Endothelial cell of umbilical vein (primary cell): ENCODE measurements around the gene WEE2. TPM values are rescaled to one million over a fixed set of nuclear protein-coding genes. Genes with fewer than 3 reads are reported as not detected.

Experiments used
- BruUV-seq: library from RNA; stranded (reverse); fragments of 400-500 nt; replicated peaks from 2 replicates; lab custom pipeline; 2021; lab: Mats Ljungman, UMichigan
- CTCF ChIA-PET: fragments of 300-600, 350-600 bp; sonication (Branson Sonifier 250); formaldehyde crosslinking; loops from one replicate; lab custom pipeline; 2021; ENCODE audit warnings: antibody characterized with exemption, inconsistent platforms; lab: Charles Lee
- POLR2A ChIA-PET: fragments of 300-600, 350-600 bp; sonication (Branson Sonifier 250); formaldehyde crosslinking; loops from one replicate; lab custom pipeline; 2021; ENCODE audit warnings: antibody characterized with exemption, inconsistent platforms; lab: Charles Lee
- DNase-seq: peaks from one replicate; pipeline ENCODE4 v3.0.0-alpha.2; 2011; ENCODE audit warnings: low read depth, low spot score
- FAIRE-seq: peaks from 2 replicates; lab custom pipeline; 2011; peaks lifted over from hg19 to GRCh38; lab: Jason Lieb, UNC
- H2AFZ ChIP-seq: 2 replicates; pipeline ENCODE4 v1.6.0; 2012; ENCODE audit warnings: low read depth, low read length, control low read depth, inconsistent platforms
- H3K27ac ChIP-seq: 2 replicates; pipeline ENCODE4 v1.5.1; 2011; ENCODE audit warnings: low read depth, mild to moderate bottlenecking, control low read depth, low read length, moderate library complexity; ENCODE audit not compliant: insufficient read depth
- H3K27me3 ChIP-seq, 2 experiments: 2 replicates each; pipeline versions ENCODE4 v1.6.0 to v1.6.1; 2011; ENCODE audit warnings: low read length in 2 of 2, mixed read lengths in 1 of 2; ENCODE audit not compliant: control insufficient read depth in 2 of 2, insufficient read depth in 2 of 2
- H3K36me3 ChIP-seq, 2 experiments: 2 replicates in 1 of 2; 3 replicates in 1 of 2; pipeline ENCODE4 v1.5.1; 2011; ENCODE audit warnings: low read length in 2 of 2, mild to moderate bottlenecking in 1 of 2, moderate library complexity in 1 of 2; ENCODE audit not compliant: control insufficient read depth in 2 of 2, insufficient read depth in 2 of 2; ENCODE audit errors: extremely low read depth in 1 of 2
- H3K4me1 ChIP-seq: 3 replicates; pipeline ENCODE4 v1.5.1; 2011; ENCODE audit warnings: mild to moderate bottlenecking, low read length; ENCODE audit not compliant: control insufficient read depth, insufficient read depth; ENCODE audit errors: extremely low read depth
- H3K4me2 ChIP-seq: 2 replicates; pipeline ENCODE4 v1.6.1; 2011; ENCODE audit warnings: low read length, control low read depth, mixed read lengths; ENCODE audit not compliant: insufficient read depth
- H3K4me3 ChIP-seq, 3 experiments: fragments of 200-600 bp in 1 of 3; sonication (generic), shearing (Covaris generic) in 1 of 3; replicated peaks in 1 of 3; 2 replicates each; pipeline ENCODE4 v1.5.1; 2011 to 2016; ENCODE audit warnings: control low read depth in 3 of 3, low read length in 3 of 3, mild to moderate bottlenecking in 2 of 3, inconsistent platforms in 1 of 3, low read depth in 1 of 3, moderate library complexity in 1 of 3; ENCODE audit not compliant: insufficient read depth in 1 of 3
- H3K79me2 ChIP-seq: 2 replicates; pipeline ENCODE4 v1.6.0; 2012; ENCODE audit warnings: low read length, inconsistent platforms; ENCODE audit not compliant: control insufficient read depth, insufficient read depth
- H3K9ac ChIP-seq: replicated peaks from 2 replicates; pipeline ENCODE3; 2011; ENCODE audit warnings: low read length, control low read depth; ENCODE audit not compliant: insufficient read depth; ENCODE audit errors: extremely low read depth
- H3K9me1 ChIP-seq: replicated peaks from 3 replicates; pipeline ENCODE4 v1.6.0; 2011; ENCODE audit warnings: mild to moderate bottlenecking, low read length; ENCODE audit not compliant: control insufficient read depth, insufficient read depth; ENCODE audit errors: extremely low read depth
- H3K9me3 ChIP-seq: replicated peaks from 2 replicates; pipeline ENCODE4 v1.5.1; 2012; ENCODE audit warnings: low read length, inconsistent platforms; ENCODE audit not compliant: control insufficient read depth, insufficient read depth
- H4K20me1 ChIP-seq: replicated peaks from 2 replicates; pipeline ENCODE3; 2011; ENCODE audit warnings: mild to moderate bottlenecking, low read length; ENCODE audit not compliant: control insufficient read depth, insufficient read depth; ENCODE audit errors: extremely low read depth
- EZH2 ChIP-seq: IDR thresholded peaks from 2 replicates; pipeline ENCODE4 v1.6.1; 2012; ENCODE audit warnings: borderline replicate concordance, low read depth, mild to moderate bottlenecking, moderate library complexity, low read length, inconsistent platforms; ENCODE audit not compliant: severe bottlenecking
- FOS ChIP-seq: IDR thresholded peaks from 2 replicates; pipeline ENCODE4 v1.6.1; 2011; ENCODE audit warnings: mild to moderate bottlenecking, low read length, moderate library complexity, borderline replicate concordance; ENCODE audit not compliant: insufficient read depth
- GATA2 ChIP-seq: IDR thresholded peaks from 2 replicates; pipeline ENCODE4 v1.7.0; 2011; ENCODE audit warnings: low read depth, mild to moderate bottlenecking, moderate library complexity, mixed read lengths, low read length; ENCODE audit not compliant: insufficient read length, insufficient read depth
- JUN ChIP-seq: IDR thresholded peaks from 2 replicates; pipeline ENCODE4 v1.6.1; 2011; ENCODE audit warnings: borderline replicate concordance, low read depth; ENCODE audit not compliant: insufficient read length, insufficient read depth
- MAX ChIP-seq: IDR thresholded peaks from 2 replicates; pipeline ENCODE4 v1.6.1; 2011; ENCODE audit not compliant: insufficient read depth, insufficient read length
- MYC ChIP-seq: IDR thresholded peaks from one replicate; pipeline ENCODE4 v1.6.1; 2011; ENCODE audit warnings: mild to moderate bottlenecking, low read depth, low read length
- POLR2A ChIP-seq: IDR thresholded peaks from 2 replicates; pipeline ENCODE4 v1.6.1; 2012; ENCODE audit warnings: low read depth, mild to moderate bottlenecking, control low read depth, low read length
- POLR2AphosphoS5 ChIP-seq: IDR thresholded peaks from 2 replicates; pipeline ENCODE4 v1.6.1; 2012; ENCODE audit warnings: low read depth, mild to moderate bottlenecking, control low read depth, low read length, moderate library complexity; ENCODE audit not compliant: insufficient read depth
- dilution Hi-C: fragments of 300-500 bp; cut with MboI; formaldehyde crosslinking; loops from one replicate; pipeline ENCODE4 v1.15.0; 2019; ENCODE audit warnings: low sequenced_read_pairs; ENCODE audit not compliant: extremely low pct_ligation_motif_present
- intact Hi-C: fragments of 100-400 bp; cut with micrococcal nuclease; formaldehyde crosslinking; loops from one replicate; pipeline ENCODE4 v1.10.0; 2022
- polyA plus RNA-seq, 4 experiments: library from polyadenylated mRNA; depleted of rRNA in 3 of 4; stranded (reverse) in 3 of 4; unstranded in 1 of 4; fragments of >200 nt; gene quantifications; 2 replicates each; pipeline versions ENCODE4 v1.2.1 to v1.2.3, GENCODE V29; 2011 to 2012; ENCODE audit warnings: missing spikeins in 1 of 4
- total RNA-seq: library from RNA; stranded (reverse); gene quantifications from 2 replicates; pipeline ENCODE4 v1.2.3, GENCODE V29; 2021
- TF ChIP-seq, protein P1 (sequence below), 2 donors: IDR thresholded peaks; 1 replicate in 1 of 2; 2 replicates in 1 of 2; pipeline ENCODE4 v1.5.1; 2011; ENCODE audit warnings: low read length in 2 of 2, mild to moderate bottlenecking in 2 of 2, moderate library complexity in 2 of 2, control low read depth in 1 of 2, inconsistent platforms in 1 of 2, low read depth in 1 of 2; ENCODE audit not compliant: insufficient read depth in 1 of 2; ENCODE audit errors: extremely low read depth in 1 of 2

WEE2 gene
- total and polyA plus RNA-seq, 2 donors (not counting 3 experiments of a cell fraction or from before 2014, with no cell fraction given): not detected

DNA sequence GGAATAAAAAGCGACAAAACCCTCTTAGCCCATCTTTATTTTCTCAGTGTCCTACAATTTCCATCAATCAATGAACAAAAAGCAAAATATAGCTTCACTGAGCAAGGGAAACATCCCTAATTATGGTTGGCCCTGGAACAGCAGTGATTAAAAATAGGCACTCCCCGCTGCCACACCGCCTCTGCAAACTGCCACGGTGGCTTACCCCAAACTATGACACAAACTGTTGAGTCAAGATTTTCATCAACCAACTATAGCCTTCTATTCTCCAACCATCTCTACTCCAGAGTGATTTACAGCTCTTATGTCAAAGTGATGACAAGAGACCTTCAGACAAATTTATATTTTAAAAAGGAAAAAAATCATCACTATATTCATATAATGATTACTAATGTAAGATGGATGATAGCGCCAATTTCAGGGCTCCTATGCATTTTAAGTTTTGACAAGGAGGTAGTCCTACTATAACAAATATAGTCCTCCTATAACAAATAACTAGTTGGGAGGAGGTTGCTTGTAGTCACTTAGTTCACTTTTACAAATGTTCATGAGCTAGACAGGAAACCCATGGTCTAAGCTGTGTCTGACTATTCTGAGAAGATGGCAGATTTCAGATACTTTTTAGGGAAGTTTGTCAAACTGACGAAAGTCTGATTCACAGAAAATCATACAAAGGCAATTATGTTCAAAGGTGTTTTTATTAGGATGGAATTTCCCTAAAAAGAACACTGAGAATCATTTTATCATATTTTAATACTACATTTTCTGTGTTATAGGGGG lies 32.5 kb upstream of the WEE2 start:
- CTCF ChIA-PET: interaction anchor here (0.7 to 4.1 kb wide), 9 partner anchors 14 to 865 kb away, joined by 3 to 75 read pairs (median 6); partner anchors contain the start of gene WEE2

More for the DNA sequence above, 32.5 kb upstream of the WEE2 start:
- Histone ChIP-seq H3K79me2 (no peaks in the 10 kb centered on the region), H4K20me1 (no peaks in the 10 kb centered on the region), H3K9me3 (no peaks in the 10 kb centered on the region), H3K4me3 (no peak overlapping the region), H3K9me1 (no peaks in the 10 kb centered on the region), H2AFZ (no peak overlapping the region), H3K36me3 (no peaks in the 10 kb centered on the region), H3K9ac (peak overlapping the region; percentile 84), H3K4me2 (no peak overlapping the region), H3K4me1 (peaks cover 32% of the 10 kb centered on the region), H3K27me3 (no peaks in the 10 kb centered on the region), H3K27ac (peak overlapping the region; percentile 99)
- POLR2A ChIA-PET: no interaction called here
- intact Hi-C loops (loop anchor here (10.0 kb wide), 1 partner anchor 1631 kb away; no protein-coding TSS in a partner anchor), dilution Hi-C loops (no loop called here)
- TF ChIP-seq EZH2 (no peak), MAX (no peak), POLR2AphosphoS5 (no peak), JUN (no peak), GATA2 (no peak), FOS (no peak), POLR2A (no peak), MYC (no peak)
- TF ChIP-seq, protein P1, sequence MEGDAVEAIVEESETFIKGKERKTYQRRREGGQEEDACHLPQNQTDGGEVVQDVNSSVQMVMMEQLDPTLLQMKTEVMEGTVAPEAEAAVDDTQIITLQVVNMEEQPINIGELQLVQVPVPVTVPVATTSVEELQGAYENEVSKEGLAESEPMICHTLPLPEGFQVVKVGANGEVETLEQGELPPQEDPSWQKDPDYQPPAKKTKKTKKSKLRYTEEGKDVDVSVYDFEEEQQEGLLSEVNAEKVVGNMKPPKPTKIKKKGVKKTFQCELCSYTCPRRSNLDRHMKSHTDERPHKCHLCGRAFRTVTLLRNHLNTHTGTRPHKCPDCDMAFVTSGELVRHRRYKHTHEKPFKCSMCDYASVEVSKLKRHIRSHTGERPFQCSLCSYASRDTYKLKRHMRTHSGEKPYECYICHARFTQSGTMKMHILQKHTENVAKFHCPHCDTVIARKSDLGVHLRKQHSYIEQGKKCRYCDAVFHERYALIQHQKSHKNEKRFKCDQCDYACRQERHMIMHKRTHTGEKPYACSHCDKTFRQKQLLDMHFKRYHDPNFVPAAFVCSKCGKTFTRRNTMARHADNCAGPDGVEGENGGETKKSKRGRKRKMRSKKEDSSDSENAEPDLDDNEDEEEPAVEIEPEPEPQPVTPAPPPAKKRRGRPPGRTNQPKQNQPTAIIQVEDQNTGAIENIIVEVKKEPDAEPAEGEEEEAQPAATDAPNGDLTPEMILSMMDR (IDR thresholded peaks at IDR 0.05; ENCODE audit: extremely low read depth in 1 of 2, insufficient read depth in 1 of 2, low read depth in 1 of 2, low read length in 2 of 2): no peak
- no peak for FAIRE-seq
- BruUV-seq: no TSS peak
- peak; percentile 53 for DNase-seq
